ENCODE results near the gene IFT74. TPM values are rescaled to one million over a fixed set of nuclear protein-coding genes. Genes with fewer than 3 reads are reported as not detected.

Gene IFT74
- total RNA-seq, 4 donors from 2014 or later: 12.3 to 16.6 (median 14.2) TPM

GRCh38 chr9:26945591-26945990 is 10.6 kb upstream of the IFT74 start:
- Histone ChIP-seq H3K27ac (replicated peaks in 1 of 4) (peak overlapping the region in 1 of 4 donors; percentile 95), H3K4me3 (peak overlapping the region; percentile 71 to 98 (median 88)), H3K36me3 (no peaks in the 10 kb centered on the region), H3K4me1 (peaks cover 25 to 52% (median 35%) of the 10 kb centered on the region in 4 donors), H3K27me3 (no peaks in the 10 kb centered on the region), H3K9me3 (no peaks in the 10 kb centered on the region)
- intact Hi-C loops (cut with DNase I): loop anchor here (5.0 kb wide), 1 partner anchor 53 kb away; the partner anchor contains the start of gene CAAP1
- TF ChIP-seq, protein P1, sequence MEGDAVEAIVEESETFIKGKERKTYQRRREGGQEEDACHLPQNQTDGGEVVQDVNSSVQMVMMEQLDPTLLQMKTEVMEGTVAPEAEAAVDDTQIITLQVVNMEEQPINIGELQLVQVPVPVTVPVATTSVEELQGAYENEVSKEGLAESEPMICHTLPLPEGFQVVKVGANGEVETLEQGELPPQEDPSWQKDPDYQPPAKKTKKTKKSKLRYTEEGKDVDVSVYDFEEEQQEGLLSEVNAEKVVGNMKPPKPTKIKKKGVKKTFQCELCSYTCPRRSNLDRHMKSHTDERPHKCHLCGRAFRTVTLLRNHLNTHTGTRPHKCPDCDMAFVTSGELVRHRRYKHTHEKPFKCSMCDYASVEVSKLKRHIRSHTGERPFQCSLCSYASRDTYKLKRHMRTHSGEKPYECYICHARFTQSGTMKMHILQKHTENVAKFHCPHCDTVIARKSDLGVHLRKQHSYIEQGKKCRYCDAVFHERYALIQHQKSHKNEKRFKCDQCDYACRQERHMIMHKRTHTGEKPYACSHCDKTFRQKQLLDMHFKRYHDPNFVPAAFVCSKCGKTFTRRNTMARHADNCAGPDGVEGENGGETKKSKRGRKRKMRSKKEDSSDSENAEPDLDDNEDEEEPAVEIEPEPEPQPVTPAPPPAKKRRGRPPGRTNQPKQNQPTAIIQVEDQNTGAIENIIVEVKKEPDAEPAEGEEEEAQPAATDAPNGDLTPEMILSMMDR (IDR thresholded peaks at IDR 0.05): no peak
- no peak for TF ChIP-seq POLR2AphosphoS5 (IDR thresholded peaks at IDR 0.05)
- TF ChIP-seq EP300 (IDR thresholded peaks at IDR 0.05): no peak
- 33% methylated on average over 2 of the region's 2 CpGs for WGBS
- DNase-seq (ENCODE audit: extremely low spot score): no peak

DNA sequence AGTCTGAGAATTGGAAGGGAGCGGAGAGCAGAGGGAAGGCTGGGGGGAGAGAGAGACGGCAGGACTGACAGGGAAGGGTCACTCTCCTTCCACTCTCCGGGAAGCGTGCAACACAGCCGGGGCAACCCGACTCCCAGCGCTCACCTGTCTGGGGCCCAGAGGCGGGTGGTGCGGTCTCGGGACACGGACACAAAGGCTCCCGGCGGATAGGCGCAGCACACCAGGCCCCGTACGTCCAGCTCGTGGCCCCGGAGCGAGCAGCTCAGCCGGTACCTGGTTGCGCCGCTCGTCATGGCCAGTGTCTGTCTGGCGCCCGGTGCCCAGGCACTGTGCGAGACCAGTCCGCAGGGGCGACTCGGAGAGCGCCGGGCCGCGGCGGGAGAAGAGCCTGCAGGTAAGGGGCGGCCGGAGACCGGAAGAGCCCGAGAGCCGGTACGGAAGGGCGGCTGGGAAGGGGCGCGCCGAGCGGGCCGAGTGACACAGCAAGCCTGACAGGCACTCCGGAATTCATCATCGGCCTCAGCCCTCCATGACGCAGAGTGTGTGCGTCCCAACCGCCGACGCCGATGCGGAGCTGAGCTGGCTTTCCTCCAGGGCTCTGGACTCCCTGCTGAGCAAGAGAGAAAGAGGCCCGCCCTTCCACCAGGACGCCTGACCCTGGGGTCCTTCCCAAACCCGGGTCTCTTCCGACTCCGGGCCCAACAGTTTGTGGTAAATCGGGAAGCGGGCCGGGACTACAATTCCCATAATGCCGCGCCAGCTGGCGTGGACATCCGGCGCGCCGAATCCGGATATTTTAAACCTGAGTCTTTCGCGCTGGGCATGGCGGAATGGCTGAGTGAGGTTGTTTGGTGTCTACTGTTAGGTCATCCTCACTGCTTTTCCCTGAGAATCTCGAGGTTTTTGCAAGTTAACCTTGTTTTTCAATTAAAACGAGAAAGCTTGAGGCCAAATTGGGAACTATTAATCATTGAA is 9.2 kb upstream of the IFT74 start, which contains the start of gene PLAA:
Gene PLAA (minus strand): TSS at position 490 of the 975 bp plus-strand sequence. CDS start 197 bp downstream, at position 293.
- peak; percentile 97 for DNase-seq (ENCODE audit: extremely low spot score)
- H3K36me3 ChIP-seq: no peaks in the 10 kb centered on the region
- H3K9me3 ChIP-seq: no peaks in the 10 kb centered on the region
- no peaks in the 10 kb centered on the region for H3K27me3 ChIP-seq
- H3K4me1 ChIP-seq: peaks cover 25 to 43% (median 34%) of the 10 kb centered on the region in 4 donors
- under 1% methylated on average over 31 of the region's 76 CpGs for WGBS
- intact Hi-C loops (cut with DNase I): loop anchor here (5.0 kb wide), 1 partner anchor 55 kb away; the partner anchor contains the start of gene CAAP1
- H3K4me3 ChIP-seq: peak within 1 kb of the TSS; percentile 71 to 98 (median 88)
- no peak for TF ChIP-seq EP300 (IDR thresholded peaks at IDR 0.05)
- TF ChIP-seq POLR2A (IDR thresholded peaks at IDR 0.05; ENCODE audit: low read depth): peak; percentile 30
- TF ChIP-seq, protein P1 (IDR thresholded peaks at IDR 0.05): peak in 2 of 3 experiments; percentile 9 to 31
- peak; percentile 84 to 88 for TF ChIP-seq POLR2AphosphoS5 (IDR thresholded peaks at IDR 0.05)
- peak within 1 kb of the TSS; percentile 93 to 98 (median 95) for H3K27ac ChIP-seq (replicated peaks in 1 of 4)

DNA sequence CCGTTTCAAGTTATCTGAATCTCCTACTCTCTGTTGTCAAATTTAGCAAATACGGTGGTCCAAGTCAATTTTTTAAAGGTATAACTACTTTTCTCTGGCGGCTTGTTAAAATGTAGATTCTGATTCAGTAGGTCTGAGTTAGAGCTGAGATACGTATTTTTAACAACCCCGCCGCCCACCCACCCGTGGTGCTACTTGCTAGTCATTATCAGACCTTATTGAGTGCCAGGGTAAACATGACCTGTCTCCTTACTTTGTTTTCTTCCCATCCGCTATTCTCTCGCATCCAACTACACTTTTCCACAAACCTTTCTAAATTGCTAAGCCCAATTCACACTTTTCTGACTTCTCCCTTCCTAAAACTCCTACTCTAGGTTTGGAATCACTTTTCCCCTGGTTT is 8.5 kb upstream of the IFT74 start:
- 1% methylated on average over 9 of the region's 9 CpGs for WGBS
- intact Hi-C loops (cut with DNase I): loop anchor here (5.0 kb wide), 1 partner anchor 55 kb away; the partner anchor contains the start of gene CAAP1
- peak overlapping the region; percentile 93 to 98 (median 95) for H3K27ac ChIP-seq (replicated peaks in 1 of 4)
- no peak for DNase-seq (ENCODE audit: extremely low spot score)
- H3K4me3 ChIP-seq: peak overlapping the region; percentile 71 to 98 (median 88)
- peaks cover 25 to 41% (median 31%) of the 10 kb centered on the region in 4 donors for H3K4me1 ChIP-seq
- H3K9me3 ChIP-seq: no peaks in the 10 kb centered on the region
- H3K36me3 ChIP-seq: no peaks in the 10 kb centered on the region
- TF ChIP-seq, protein P1 (IDR thresholded peaks at IDR 0.05): no peak
- TF ChIP-seq POLR2A (IDR thresholded peaks at IDR 0.05; ENCODE audit: low read depth): no peak
- no peak for TF ChIP-seq POLR2AphosphoS5 (IDR thresholded peaks at IDR 0.05)
- TF ChIP-seq EP300 (IDR thresholded peaks at IDR 0.05): no peak
- no peaks in the 10 kb centered on the region for H3K27me3 ChIP-seq

GRCh38 chr9:26949637-26950069 is 6.6 kb upstream of the IFT74 start:
- WGBS: 81% methylated on average over 6 of the region's 6 CpGs
- Histone ChIP-seq H3K4me3 (no peak overlapping the region), H3K36me3 (no peaks in the 10 kb centered on the region), H3K27me3 (no peaks in the 10 kb centered on the region), H3K9me3 (no peaks in the 10 kb centered on the region), H3K4me1 (peaks cover 21 to 25% (median 23%) of the 10 kb centered on the region in 4 donors), H3K27ac (replicated peaks in 1 of 4) (no peak overlapping the region)
- DNase-seq (ENCODE audit: extremely low spot score): no peak
- intact Hi-C loops (cut with DNase I): loop anchor here (5.0 kb wide), 1 partner anchor 57 kb away; the partner anchor contains the start of gene CAAP1
- TF ChIP-seq POLR2AphosphoS5 (IDR thresholded peaks at IDR 0.05): no peak
- no peak for TF ChIP-seq POLR2A (IDR thresholded peaks at IDR 0.05; ENCODE audit: low read depth)
- TF ChIP-seq EP300 (IDR thresholded peaks at IDR 0.05): no peak

DNA sequence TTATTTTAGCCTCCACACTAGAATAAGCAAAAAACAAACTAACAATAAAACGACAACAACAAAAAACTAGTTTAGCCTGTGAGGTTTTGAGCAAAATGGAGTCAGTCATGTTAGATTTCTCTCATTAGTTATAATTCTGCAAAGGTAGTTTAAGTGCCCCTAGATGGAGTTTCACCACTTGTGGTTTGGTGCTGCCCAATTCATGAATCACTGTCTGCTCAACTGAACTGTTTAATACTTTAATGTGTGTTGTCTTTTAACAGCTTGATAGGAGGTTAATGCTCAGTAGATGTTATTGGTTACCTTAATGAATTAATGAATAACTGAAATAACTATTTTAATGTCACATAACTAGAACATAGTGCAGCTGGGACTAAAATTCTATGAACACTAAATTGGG is 5.7 kb upstream of the IFT74 start:
- no peak overlapping the region for H3K27ac ChIP-seq (replicated peaks in 1 of 4)
- no peak for DNase-seq (ENCODE audit: extremely low spot score)
- TF ChIP-seq, protein P1 (IDR thresholded peaks at IDR 0.05): no peak
- TF ChIP-seq EP300 (IDR thresholded peaks at IDR 0.05) (no peak), POLR2AphosphoS5 (IDR thresholded peaks at IDR 0.05) (no peak), POLR2A (IDR thresholded peaks at IDR 0.05; ENCODE audit: low read depth) (no peak)
- H3K9me3 ChIP-seq: no peaks in the 10 kb centered on the region
- peaks cover 13 to 22% (median 21%) of the 10 kb centered on the region in 4 donors for H3K4me1 ChIP-seq
- 91% methylated on average over 1 of the region's 1 CpG for whole genome bisulfite sequencing
- no peak overlapping the region for H3K4me3 ChIP-seq
- H3K36me3 ChIP-seq: no peaks in the 10 kb centered on the region
- intact Hi-C loops (cut with DNase I): no loop called here
- H3K27me3 ChIP-seq: no peaks in the 10 kb centered on the region
